Ectodermal cell (in vitro differentiated cells): ENCODE data around the gene CADPS.

Source experiments
- H3K27ac ChIP-seq: 2 replicates; pipeline ENCODE4 v1.7.0; 2013; ENCODE audit warnings: mild to moderate bottlenecking, low read depth, low read length; ENCODE audit not compliant: insufficient read depth, poor library complexity, severe bottlenecking
- H3K27me3 ChIP-seq: 2 replicates; pipeline ENCODE4 v1.7.0; 2013; ENCODE audit warnings: mild to moderate bottlenecking, low read length; ENCODE audit not compliant: insufficient read depth, control insufficient read depth, poor library complexity, severe bottlenecking
- H3K36me3 ChIP-seq: one replicate; pipeline ENCODE4 v1.7.0; 2013; ENCODE audit warnings: low read length; ENCODE audit not compliant: control insufficient read depth, insufficient read depth
- H3K4me1 ChIP-seq: one replicate; pipeline ENCODE4 v1.7.0; 2013; ENCODE audit warnings: low read length; ENCODE audit not compliant: control insufficient read depth, insufficient read depth
- H3K4me3 ChIP-seq: 2 replicates; pipeline ENCODE4 v1.7.0; 2013; ENCODE audit warnings: low read depth, low read length, control low read depth; ENCODE audit not compliant: insufficient read depth
- H3K9me3 ChIP-seq: 2 replicates; pipeline ENCODE4 v1.7.0; 2013; ENCODE audit warnings: mild to moderate bottlenecking, low read length, moderate library complexity; ENCODE audit not compliant: control insufficient read depth
- WGBS, 2 experiments: methylation state at CpG; one replicate each; pipeline ENCODE4 v1.1.7; 2013; ENCODE audit warnings: missing lambda C conversion rate in 2 of 2; 5-methylcytosine and 5-hydroxymethylcytosine counted together

The CADPS gene

GRCh38 chr3:62677926-62678325 is 197.3 kb downstream of the CADPS start:
- Histone ChIP-seq H3K4me3 (no peak overlapping the region), H3K4me1 (peaks cover 30% of the 10 kb centered on the region), H3K9me3 (no peaks in the 10 kb centered on the region), H3K27me3 (no peaks in the 10 kb centered on the region), H3K27ac (no peak overlapping the region), H3K36me3 (no peaks in the 10 kb centered on the region)
- WGBS, 2 experiments: no CpG with 5 or more reads among the region's 1 CpG

GRCh38 chr3:62676689-62677271 is 198.4 kb downstream of the CADPS start:
- 85 to 89% methylated on average over 3 of the region's 3 CpGs for WGBS, 2 experiments
- Histone ChIP-seq H3K27me3 (no peaks in the 10 kb centered on the region), H3K9me3 (no peaks in the 10 kb centered on the region), H3K27ac (no peak overlapping the region), H3K4me1 (peaks cover 30% of the 10 kb centered on the region), H3K36me3 (no peaks in the 10 kb centered on the region), H3K4me3 (no peak overlapping the region)

GRCh38 chr3:62675492-62675891 is 199.7 kb downstream of the CADPS start:
- no peak overlapping the region for H3K27ac ChIP-seq
- no peaks in the 10 kb centered on the region for H3K27me3 ChIP-seq
- H3K36me3 ChIP-seq: no peaks in the 10 kb centered on the region
- H3K4me1 ChIP-seq: peaks cover 30% of the 10 kb centered on the region
- no peak overlapping the region for H3K4me3 ChIP-seq
- WGBS, 2 experiments: 97 to 100% methylated on average over 1 of the region's 1 CpG
- H3K9me3 ChIP-seq: no peaks in the 10 kb centered on the region

- Histone ChIP-seq H3K36me3 (no peaks in the 10 kb centered on the region), H3K27me3 (no peaks in the 10 kb centered on the region), H3K9me3 (no peaks in the 10 kb centered on the region), H3K4me1 (peaks cover 21% of the 10 kb centered on the region), H3K4me3 (no peak overlapping the region), H3K27ac (no peak overlapping the region)
These were observed 202.3 kb downstream of the CADPS start for GRCh38 chr3:62672988-62673313.

DNA sequence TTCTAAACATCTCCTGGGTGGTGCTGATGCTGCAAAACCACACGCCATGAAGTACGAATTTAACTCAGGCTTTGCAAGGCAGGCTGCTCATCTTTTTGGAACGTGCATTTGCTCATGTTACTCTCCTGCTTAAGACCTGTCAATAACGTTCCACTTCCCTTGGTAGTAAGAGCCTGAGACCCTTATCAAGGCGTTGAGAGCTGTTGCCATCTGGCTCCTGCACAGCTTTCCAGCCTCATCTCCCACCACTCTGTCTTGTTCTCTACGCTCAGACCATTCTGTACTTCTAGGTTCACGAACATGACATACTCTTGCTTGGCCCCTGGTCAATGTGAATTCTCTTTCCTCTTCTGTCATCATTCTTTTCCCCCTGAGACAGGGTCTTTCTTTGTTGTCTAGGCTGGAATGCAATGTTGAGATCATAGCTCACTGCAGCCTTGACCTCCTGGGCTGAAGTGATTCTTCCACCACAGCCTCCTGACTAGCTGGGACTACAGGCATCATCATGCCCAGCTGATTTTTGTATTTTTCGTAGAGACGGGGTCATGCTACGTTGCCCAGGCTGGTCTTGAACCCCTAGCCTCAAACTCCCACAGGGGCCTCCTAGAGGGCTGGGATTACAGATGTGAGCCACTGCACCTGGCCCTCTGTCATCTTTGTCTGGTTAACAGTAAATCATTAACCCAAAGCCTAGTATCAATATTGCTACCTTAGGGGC is 202.8 kb downstream of the CADPS start:
- H3K4me3 ChIP-seq: no peak overlapping the region

DNA sequence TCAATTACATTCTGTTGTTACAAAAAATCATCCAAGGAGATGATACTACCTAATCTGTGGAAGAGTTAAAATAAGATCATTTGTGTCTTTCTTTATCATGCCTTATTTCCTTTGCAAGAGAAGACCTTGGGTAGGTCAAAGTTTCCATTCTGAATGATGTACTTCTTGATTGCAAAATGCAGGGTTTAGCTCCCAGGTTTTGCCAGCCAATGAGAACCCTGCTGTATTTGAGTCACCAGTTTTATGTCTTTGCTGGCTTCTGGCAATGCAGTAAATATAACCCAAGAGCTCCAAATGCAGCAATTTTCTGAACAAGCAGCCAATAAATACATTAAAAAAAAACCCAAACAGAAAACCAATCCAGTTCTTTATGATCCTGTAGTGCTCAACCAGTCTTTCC is 204.9 kb downstream of the CADPS start:
- Histone ChIP-seq H3K36me3 (no peaks in the 10 kb centered on the region), H3K9me3 (no peaks in the 10 kb centered on the region), H3K27ac (no peak overlapping the region), H3K4me1 (peaks cover 7% of the 10 kb centered on the region), H3K4me3 (no peak overlapping the region), H3K27me3 (no peaks in the 10 kb centered on the region)

More for the DNA sequence above, 202.8 kb downstream of the CADPS start:
- Histone ChIP-seq H3K36me3 (no peaks in the 10 kb centered on the region), H3K9me3 (no peaks in the 10 kb centered on the region), H3K27ac (no peak overlapping the region), H3K27me3 (no peaks in the 10 kb centered on the region), H3K4me1 (peaks cover 16% of the 10 kb centered on the region)
- 78 to 81% methylated on average over 10 of the region's 10 CpGs for WGBS, 2 experiments

DNA sequence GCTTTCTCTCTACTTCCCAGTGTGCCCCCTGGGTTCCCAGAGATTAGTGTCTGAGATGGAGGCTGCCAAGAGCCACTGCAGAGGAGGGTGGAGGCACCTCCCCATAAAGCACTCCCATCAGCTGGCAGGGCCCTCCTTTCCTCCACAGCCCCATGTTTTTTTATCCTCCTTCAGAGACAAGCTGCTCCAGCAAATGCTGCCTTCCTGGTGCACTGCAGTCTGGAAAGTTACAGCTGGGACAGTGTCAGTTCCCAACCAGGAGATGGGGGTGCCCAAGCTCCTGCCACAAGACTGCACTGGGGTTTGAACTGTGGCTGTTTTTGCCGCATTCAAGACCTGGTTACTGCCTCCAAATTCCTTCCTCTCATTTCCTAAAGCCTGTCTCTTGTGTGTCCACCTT is 206.1 kb downstream of the CADPS start:
- peaks cover 7% of the 10 kb centered on the region for H3K4me1 ChIP-seq
- 80 to 88% methylated on average over 1 of the region's 1 CpG for WGBS, 2 experiments
- no peak overlapping the region for H3K27ac ChIP-seq
- H3K9me3 ChIP-seq: no peaks in the 10 kb centered on the region
- H3K4me3 ChIP-seq: no peak overlapping the region
- no peaks in the 10 kb centered on the region for H3K36me3 ChIP-seq
- H3K27me3 ChIP-seq: no peaks in the 10 kb centered on the region

GRCh38 chr3:62667714-62668113 is 207.5 kb downstream of the CADPS start:
- H3K27me3 ChIP-seq: no peaks in the 10 kb centered on the region
- H3K9me3 ChIP-seq: no peaks in the 10 kb centered on the region
- H3K4me1 ChIP-seq: peaks cover 7% of the 10 kb centered on the region
- WGBS, 2 experiments: 81% methylated on average over 5 of the region's 5 CpGs
- H3K36me3 ChIP-seq: no peaks in the 10 kb centered on the region
- H3K27ac ChIP-seq: no peak overlapping the region
- no peak overlapping the region for H3K4me3 ChIP-seq

- 15 to 20% methylated on average over 10 of the region's 10 CpGs for WGBS, 2 experiments
- Histone ChIP-seq H3K4me1 (peaks cover 7% of the 10 kb centered on the region), H3K4me3 (no peak overlapping the region)
These were observed 209.4 kb downstream of the CADPS start for GRCh38 chr3:62665627-62666437.

GRCh38 chr3:62662677-62663076 is 212.5 kb downstream of the CADPS start:
- Histone ChIP-seq H3K4me3 (no peak overlapping the region), H3K27ac (no peak overlapping the region), H3K27me3 (no peaks in the 10 kb centered on the region), H3K4me1 (no peaks in the 10 kb centered on the region), H3K36me3 (no peaks in the 10 kb centered on the region), H3K9me3 (no peaks in the 10 kb centered on the region)
- WGBS, 2 experiments: 94 to 96% methylated on average over 6 of the region's 6 CpGs

More at GRCh38 chr3:62665627-62666437, 209.4 kb downstream of the CADPS start:
- Histone ChIP-seq H3K27me3 (no peaks in the 10 kb centered on the region), H3K27ac (no peak overlapping the region), H3K9me3 (no peaks in the 10 kb centered on the region), H3K36me3 (no peaks in the 10 kb centered on the region)
